Activated CD4-positive, alpha-beta T cell treated with anti-CD3 and anti-CD28 coated beads, Interleukin-2, amount 10 ng/mL, durations not matched to agents 24 days and 14 days (primary cell): ENCODE results near the gene RPLP2. TPM values are rescaled to one million over a fixed set of nuclear protein-coding genes. Genes with fewer than 3 reads are reported as not detected.

Experiments used
- DNase-seq: peaks from one replicate; pipeline ENCODE4 v3.0.0; 2022
- H3K27ac Mint-ChIP-seq: one replicate; pipeline ENCODE4 v1.8.0; 2022; ENCODE audit warnings: mild to moderate bottlenecking, mixed read lengths
- H3K27me3 Mint-ChIP-seq: one replicate; pipeline ENCODE4 v1.8.0; 2022; ENCODE audit warnings: mixed read lengths
- H3K36me3 Mint-ChIP-seq: one replicate; pipeline ENCODE4 v1.8.0; 2022; ENCODE audit warnings: low read depth, mild to moderate bottlenecking, mixed read lengths
- H3K4me1 Mint-ChIP-seq: one replicate; pipeline ENCODE4 v1.8.0; 2021; ENCODE audit warnings: mixed read lengths
- H3K4me3 Mint-ChIP-seq: one replicate; pipeline ENCODE4 v1.8.0; 2022; ENCODE audit warnings: mild to moderate bottlenecking, moderate library complexity, mixed read lengths
- H3K9me3 Mint-ChIP-seq: one replicate; pipeline ENCODE4 v1.8.0; 2021; ENCODE audit warnings: mixed read lengths
- intact Hi-C: fragments of 100-400 bp; cut with micrococcal nuclease; formaldehyde crosslinking; loops from one replicate; pipeline ENCODE4 v1.15.1; 2023
- total RNA-seq: library from RNA; stranded (reverse); gene quantifications from 2 replicates; pipeline ENCODE4 v1.2.3, GENCODE V29; 2022

RPLP2 gene
- total RNA-seq, 1 donor from 2014 or later, result 2,367 TPM

- Mint-ChIP-seq H3K9me3 (no peaks in the 10 kb centered on the region), H3K4me1 (peaks cover 18% of the 10 kb centered on the region), H3K27me3 (no peaks in the 10 kb centered on the region), H3K36me3 (peaks cover 24% of the 10 kb centered on the region), H3K27ac (no peak overlapping the region), H3K4me3 (peak overlapping the region; percentile 92)
- no peak for DNase-seq
- intact Hi-C loops, result no loop called here
These were observed 30.5 kb upstream of the RPLP2 start for GRCh38 chr11:778976-779954.

- intact Hi-C loops, result no loop called here
- no peak overlapping the region for H3K27ac Mint-ChIP-seq
- H3K4me3 Mint-ChIP-seq, result peak overlapping the region; percentile 21
These were observed 29.7 kb upstream of the RPLP2 start for GRCh38 chr11:779955-780532.

GRCh38 chr11:782264-783174 is 27.2 kb upstream of the RPLP2 start:
- no peaks in the 10 kb centered on the region for H3K27me3 Mint-ChIP-seq
- intact Hi-C loops, result no loop called here
- DNase-seq, result no peak
- H3K4me1 Mint-ChIP-seq, result peaks cover 7% of the 10 kb centered on the region
- H3K36me3 Mint-ChIP-seq, result peaks cover 24% of the 10 kb centered on the region
- H3K4me3 Mint-ChIP-seq, result no peak overlapping the region
- no peaks in the 10 kb centered on the region for H3K9me3 Mint-ChIP-seq
- no peak overlapping the region for H3K27ac Mint-ChIP-seq

More at GRCh38 chr11:779955-780532, 29.7 kb upstream of the RPLP2 start:
- peaks cover 16% of the 10 kb centered on the region for H3K4me1 Mint-ChIP-seq
- no peaks in the 10 kb centered on the region for H3K9me3 Mint-ChIP-seq
- no peak for DNase-seq
- peaks cover 27% of the 10 kb centered on the region for H3K36me3 Mint-ChIP-seq
- H3K27me3 Mint-ChIP-seq, result no peaks in the 10 kb centered on the region

GRCh38 chr11:783581-784015 is 26.2 kb upstream of the RPLP2 start:
- DNase-seq, result no peak
- Mint-ChIP-seq H3K27ac (no peak overlapping the region), H3K36me3 (peaks cover 21% of the 10 kb centered on the region), H3K9me3 (no peaks in the 10 kb centered on the region), H3K4me3 (no peak overlapping the region), H3K27me3 (no peaks in the 10 kb centered on the region), H3K4me1 (peaks cover 9% of the 10 kb centered on the region)
- intact Hi-C loops, result no loop called here

GRCh38 chr11:786235-787083 is 23.3 kb upstream of the RPLP2 start:
- Mint-ChIP-seq H3K4me1 (peaks cover 4% of the 10 kb centered on the region), H3K27ac (no peak overlapping the region), H3K27me3 (no peaks in the 10 kb centered on the region), H3K4me3 (no peak overlapping the region), H3K36me3 (peaks cover 15% of the 10 kb centered on the region), H3K9me3 (no peaks in the 10 kb centered on the region)
- DNase-seq, result no peak
- intact Hi-C loops, result no loop called here

- Mint-ChIP-seq H3K36me3 (peaks cover 17% of the 10 kb centered on the region), H3K27me3 (no peaks in the 10 kb centered on the region), H3K27ac (no peak overlapping the region), H3K9me3 (no peaks in the 10 kb centered on the region), H3K4me1 (peaks cover 4% of the 10 kb centered on the region), H3K4me3 (no peak overlapping the region)
- intact Hi-C loops, result no loop called here
- no peak for DNase-seq
These were observed 22.6 kb upstream of the RPLP2 start for GRCh38 chr11:787084-787675.

- intact Hi-C loops, result no loop called here
- Mint-ChIP-seq H3K4me3 (no peak overlapping the region), H3K4me1 (peaks cover 4% of the 10 kb centered on the region), H3K27me3 (no peaks in the 10 kb centered on the region), H3K36me3 (peaks cover 17% of the 10 kb centered on the region), H3K9me3 (no peaks in the 10 kb centered on the region), H3K27ac (no peak overlapping the region)
- DNase-seq, result no peak
These were observed 21.6 kb upstream of the RPLP2 start for GRCh38 chr11:788009-788640.

GRCh38 chr11:788953-789940 is 20.5 kb upstream of the RPLP2 start:
- H3K27me3 Mint-ChIP-seq, result no peaks in the 10 kb centered on the region
- no peak overlapping the region for H3K27ac Mint-ChIP-seq
- no peak for DNase-seq
- intact Hi-C loops, result no loop called here
- H3K9me3 Mint-ChIP-seq, result no peaks in the 10 kb centered on the region
- peaks cover 12% of the 10 kb centered on the region for H3K36me3 Mint-ChIP-seq
- H3K4me3 Mint-ChIP-seq, result peak overlapping the region; percentile 55
- peaks cover 4% of the 10 kb centered on the region for H3K4me1 Mint-ChIP-seq

- intact Hi-C loops, result loop anchor here (1.0 kb wide), 1 partner anchor 13 kb away; the partner anchor contains the start of gene GATD1
- no peaks in the 10 kb centered on the region for H3K9me3 Mint-ChIP-seq
- DNase-seq, result peak; percentile 87
- H3K27ac Mint-ChIP-seq, result no peak within 1 kb of the TSS
- peaks cover 10% of the 10 kb centered on the region for H3K36me3 Mint-ChIP-seq
- peak within 1 kb of the TSS; percentile 55 for H3K4me3 Mint-ChIP-seq
- peaks cover 4% of the 10 kb centered on the region for H3K4me1 Mint-ChIP-seq
- H3K27me3 Mint-ChIP-seq, result no peaks in the 10 kb centered on the region
These were observed 19.8 kb upstream of the RPLP2 start, which contains the start of gene CEND1 for GRCh38 chr11:789943-790342. TSS of gene CEND1 (minus strand) at chr11:790090. CDS start at chr11:788576, 1,514 bp downstream.

- H3K27me3 Mint-ChIP-seq, result no peaks in the 10 kb centered on the region
- H3K4me3 Mint-ChIP-seq, result no peak overlapping the region
- no peak for DNase-seq
- H3K36me3 Mint-ChIP-seq, result peaks cover 10% of the 10 kb centered on the region
- peaks cover 4% of the 10 kb centered on the region for H3K4me1 Mint-ChIP-seq
- no peaks in the 10 kb centered on the region for H3K9me3 Mint-ChIP-seq
- H3K27ac Mint-ChIP-seq, result no peak overlapping the region
- intact Hi-C loops, result loop anchor here (1.0 kb wide), 1 partner anchor 14 kb away; the partner anchor contains the start of gene GATD1
These were observed 18.8 kb upstream of the RPLP2 start for GRCh38 chr11:790721-791564.
